ENCODE data around the gene OSGIN1.

OSGIN1 gene

GRCh38 chr16:84013787-84014569 is 60.9 kb downstream of the OSGIN1 start:
- ChIA-PET POLR2A (no interaction called here), CTCF (interaction anchor here (1.1 kb wide), 2 partner anchors 73 to 492 kb away, joined by 3 read pairs; no protein-coding TSS in a partner anchor)
- peak; percentile 73 for DNase-seq (ENCODE audit: extremely low spot score)
- TF ChIP-seq, protein P1, sequence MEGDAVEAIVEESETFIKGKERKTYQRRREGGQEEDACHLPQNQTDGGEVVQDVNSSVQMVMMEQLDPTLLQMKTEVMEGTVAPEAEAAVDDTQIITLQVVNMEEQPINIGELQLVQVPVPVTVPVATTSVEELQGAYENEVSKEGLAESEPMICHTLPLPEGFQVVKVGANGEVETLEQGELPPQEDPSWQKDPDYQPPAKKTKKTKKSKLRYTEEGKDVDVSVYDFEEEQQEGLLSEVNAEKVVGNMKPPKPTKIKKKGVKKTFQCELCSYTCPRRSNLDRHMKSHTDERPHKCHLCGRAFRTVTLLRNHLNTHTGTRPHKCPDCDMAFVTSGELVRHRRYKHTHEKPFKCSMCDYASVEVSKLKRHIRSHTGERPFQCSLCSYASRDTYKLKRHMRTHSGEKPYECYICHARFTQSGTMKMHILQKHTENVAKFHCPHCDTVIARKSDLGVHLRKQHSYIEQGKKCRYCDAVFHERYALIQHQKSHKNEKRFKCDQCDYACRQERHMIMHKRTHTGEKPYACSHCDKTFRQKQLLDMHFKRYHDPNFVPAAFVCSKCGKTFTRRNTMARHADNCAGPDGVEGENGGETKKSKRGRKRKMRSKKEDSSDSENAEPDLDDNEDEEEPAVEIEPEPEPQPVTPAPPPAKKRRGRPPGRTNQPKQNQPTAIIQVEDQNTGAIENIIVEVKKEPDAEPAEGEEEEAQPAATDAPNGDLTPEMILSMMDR (IDR thresholded peaks at IDR 0.05; ENCODE audit: control extremely low read depth, extremely low read depth, low read depth, missing control alignments): no peak

- TF ChIP-seq, protein P1 (IDR thresholded peaks at IDR 0.05; ENCODE audit: control extremely low read depth, extremely low read depth, low read depth, missing control alignments): no peak
- POLR2A ChIA-PET: no interaction called here
- CTCF ChIA-PET: interaction anchor here (1.1 kb wide), 2 partner anchors 72 to 491 kb away, joined by 3 read pairs; no protein-coding TSS in a partner anchor
- no peak for DNase-seq (ENCODE audit: extremely low spot score)
Measured at GRCh38 chr16:84014570-84015327, 61.7 kb downstream of the OSGIN1 start.

GRCh38 chr16:84015399-84015798 is 62.4 kb downstream of the OSGIN1 start:
- no peak for DNase-seq (ENCODE audit: extremely low spot score)
- TF ChIP-seq, protein P1 (IDR thresholded peaks at IDR 0.05; ENCODE audit: control extremely low read depth, extremely low read depth, low read depth, missing control alignments): no peak
- ChIA-PET CTCF (no interaction called here), POLR2A (no interaction called here)

All from GM10248 (cell line).